HCT116 (cell line): ENCODE measurements around the gene GATAD2A. TPM values are rescaled to one million over a fixed set of nuclear protein-coding genes. Genes with fewer than 3 reads are reported as not detected.
A peak's percentile ranks its signal among the peaks of the same experiment; 100 is the strongest.

Source experiments
- ATF3 ChIP-seq: IDR thresholded peaks from 2 replicates; pipeline ENCODE4 v1.6.1; 2012
- CBX3 ChIP-seq: IDR thresholded peaks from 2 replicates; pipeline ENCODE4 v1.6.1; 2012; ENCODE audit warnings: low read depth
- CEBPB ChIP-seq: IDR thresholded peaks from 2 replicates; pipeline ENCODE4 v1.6.1; 2012; ENCODE audit warnings: low read depth
- CTCF ChIP-seq, 3 experiments: fragments of 200-600 bp in 1 of 3; sonication (generic) in 1 of 3; IDR thresholded peaks in 2 of 3; conservative IDR thresholded peaks in 1 of 3; 2 replicates each; pipeline ENCODE4 v1.5.1; 2012 to 2017; ENCODE audit warnings: low read depth in 2 of 3, low read length in 2 of 3, antibody characterized with exemption in 1 of 3, borderline replicate concordance in 1 of 3, control low read depth in 1 of 3, mild to moderate bottlenecking in 1 of 3, mixed read lengths in 1 of 3, mixed run types in 1 of 3, moderate library complexity in 1 of 3; ENCODE audit not compliant: insufficient read depth in 1 of 3
- FOSL1 ChIP-seq: IDR thresholded peaks from 2 replicates; pipeline ENCODE4 v1.6.1; 2012; ENCODE audit warnings: low read depth
- POLR2A ChIP-seq: IDR thresholded peaks from 2 replicates; pipeline ENCODE4 v1.7.0; 2011; ENCODE audit warnings: borderline replicate concordance; ENCODE audit not compliant: insufficient read depth, insufficient read length; ENCODE audit errors: extremely low read depth
- RAD21 ChIP-seq: IDR thresholded peaks from 2 replicates; pipeline ENCODE4 v1.6.1; 2012; ENCODE audit warnings: low read depth, mild to moderate bottlenecking
- SP1 ChIP-seq: IDR thresholded peaks from 2 replicates; pipeline ENCODE4 v1.6.1; 2012; ENCODE audit warnings: low read depth
- SRF ChIP-seq: IDR thresholded peaks from 2 replicates; pipeline ENCODE4 v1.6.1; 2012; ENCODE audit warnings: low read depth
- ZBTB33 ChIP-seq: IDR thresholded peaks from 2 replicates; pipeline ENCODE4 v1.6.1; 2011; ENCODE audit warnings: mild to moderate bottlenecking, low read length, moderate library complexity; ENCODE audit not compliant: insufficient replicate concordance; ENCODE audit errors: extremely low read depth
- ZFX ChIP-seq: fragments of 450-650 bp; IDR thresholded peaks from 2 replicates; pipeline ENCODE4 v1.6.1; 2017
- total RNA-seq: library from RNA; stranded (reverse); gene quantifications from one replicate; pipeline ENCODE4 v1.2.1, GENCODE V29; 2021; ENCODE audit not compliant: unreplicated experiment

GATAD2A gene
- total RNA-seq, 1 experiment from 2014 or later, result 130 TPM

DNA sequence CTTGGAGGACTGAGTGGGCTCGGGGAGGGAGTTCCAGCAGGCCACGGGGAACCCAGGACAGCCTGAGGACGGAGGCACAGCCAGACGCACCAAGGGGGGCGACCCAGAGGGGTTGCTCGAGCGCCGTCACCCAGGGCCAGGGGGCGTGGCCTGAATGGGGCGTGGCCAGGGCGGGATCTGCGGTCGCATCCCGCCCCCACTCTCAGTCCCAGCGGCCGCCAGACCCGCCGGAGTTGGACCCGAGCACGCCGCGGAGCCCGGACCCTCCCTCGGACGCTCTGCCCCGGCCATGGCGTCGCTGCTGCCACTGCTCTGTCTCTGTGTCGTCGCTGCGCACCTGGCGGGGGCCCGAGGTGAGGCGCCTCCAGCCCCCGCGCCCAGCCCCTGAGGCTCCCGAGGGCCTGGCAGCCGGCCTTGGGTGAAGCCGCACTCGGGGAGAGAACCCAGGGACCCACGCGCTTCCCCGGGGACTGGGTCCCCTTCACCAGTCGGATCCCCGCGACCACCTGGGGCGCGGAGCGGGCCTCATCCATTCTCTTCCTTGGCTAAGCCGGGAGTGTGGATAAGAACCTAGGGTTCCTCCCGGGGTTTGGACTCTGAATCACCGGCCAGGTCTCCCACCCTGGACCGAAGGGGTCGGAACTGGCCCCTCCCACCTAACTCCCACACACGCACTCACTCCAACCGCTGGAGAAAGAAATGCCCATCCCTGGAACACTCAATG is 132.7 kb downstream of the GATAD2A start, which contains the start of gene CILP2 (continued):
- TF ChIP-seq SRF (no peak), ZBTB33 (no peak), FOSL1 (no peak), CBX3 (no peak), RAD21 (no peak), ATF3 (no peak), ZFX (0 out of 2 replicates have a peak, but pooled peaks have one; percentile 30), CEBPB (no peak), POLR2A (no peak), CTCF (IDR thresholded peaks at IDR 0.05 in 2 of 3, conservative IDR thresholded peaks at IDR 0.05 in 1 of 3; ENCODE audit: borderline replicate concordance in 1 of 3, insufficient read depth in 1 of 3, low read depth in 2 of 3, low read length in 2 of 3) (no peak), SP1 (no peak)
